ENCODE data around the gene CYTH1.

CYTH1 gene

GRCh38 chr17:78802459-78802858 lies 20.4 kb upstream of the CYTH1 start:
- TF ChIP-seq NFIC (IDR thresholded peaks at IDR 0.05) (no peak), TEAD4 (IDR thresholded peaks at IDR 0.05) (no peak), FOXM1 (IDR thresholded peaks at IDR 0.05; ENCODE audit: borderline replicate concordance, low read depth) (no peak), EGR1 (IDR thresholded peaks at IDR 0.05) (no peak), USF1 (IDR thresholded peaks at IDR 0.05) (no peak), ZBTB7A (IDR thresholded peaks at IDR 0.05; ENCODE audit: low read depth) (no peak), REST (IDR thresholded peaks at IDR 0.05; ENCODE audit: low read depth) (no peak), YY1 (IDR thresholded peaks at IDR 0.05; ENCODE audit: low read depth) (no peak), CEBPB (IDR thresholded peaks at IDR 0.05) (no peak), CREB1 (IDR thresholded peaks at IDR 0.05; ENCODE audit: low read depth) (no peak), MAX (IDR thresholded peaks at IDR 0.05) (no peak), TCF12 (IDR thresholded peaks at IDR 0.05; ENCODE audit: low read depth) (no peak), EP300 (IDR thresholded peaks at IDR 0.05; ENCODE audit: borderline replicate concordance) (no peak), RAD21 (IDR thresholded peaks at IDR 0.05; ENCODE audit: low read depth) (no peak), TAF1 (IDR thresholded peaks at IDR 0.05; ENCODE audit: low read depth) (no peak)

- TF ChIP-seq MAX (IDR thresholded peaks at IDR 0.05) (no peak), CEBPB (IDR thresholded peaks at IDR 0.05) (no peak), RAD21 (IDR thresholded peaks at IDR 0.05; ENCODE audit: low read depth) (no peak), REST (IDR thresholded peaks at IDR 0.05; ENCODE audit: low read depth) (no peak), EGR1 (IDR thresholded peaks at IDR 0.05) (no peak), CREB1 (IDR thresholded peaks at IDR 0.05; ENCODE audit: low read depth) (no peak), EP300 (IDR thresholded peaks at IDR 0.05; ENCODE audit: borderline replicate concordance) (no peak), ZBTB7A (IDR thresholded peaks at IDR 0.05; ENCODE audit: low read depth) (no peak), TEAD4 (IDR thresholded peaks at IDR 0.05) (no peak), YY1 (IDR thresholded peaks at IDR 0.05; ENCODE audit: low read depth) (no peak), TCF12 (IDR thresholded peaks at IDR 0.05; ENCODE audit: low read depth) (no peak), TAF1 (IDR thresholded peaks at IDR 0.05; ENCODE audit: low read depth) (no peak), USF1 (IDR thresholded peaks at IDR 0.05) (no peak), FOXM1 (IDR thresholded peaks at IDR 0.05; ENCODE audit: borderline replicate concordance, low read depth) (no peak), NFIC (IDR thresholded peaks at IDR 0.05) (no peak)
Measured at GRCh38 chr17:78802008-78802407, 19.9 kb upstream of the CYTH1 start.

GRCh38 chr17:78800132-78800931 lies 18.3 kb upstream of the CYTH1 start:
- no peak for TF ChIP-seq TAF1 (IDR thresholded peaks at IDR 0.05; ENCODE audit: low read depth)
- no peak for TF ChIP-seq MAX (IDR thresholded peaks at IDR 0.05)
- no peak for TF ChIP-seq REST (IDR thresholded peaks at IDR 0.05; ENCODE audit: low read depth)
- no peak for TF ChIP-seq CREB1 (IDR thresholded peaks at IDR 0.05; ENCODE audit: low read depth)
- no peak for TF ChIP-seq YY1 (IDR thresholded peaks at IDR 0.05; ENCODE audit: low read depth)
- TF ChIP-seq ZBTB7A (IDR thresholded peaks at IDR 0.05; ENCODE audit: low read depth) = no peak
- TF ChIP-seq CEBPB (IDR thresholded peaks at IDR 0.05) = no peak
- TF ChIP-seq EGR1 (IDR thresholded peaks at IDR 0.05) = no peak
- TF ChIP-seq EP300 (IDR thresholded peaks at IDR 0.05; ENCODE audit: borderline replicate concordance) = no peak
- no peak for TF ChIP-seq RAD21 (IDR thresholded peaks at IDR 0.05; ENCODE audit: low read depth)
- TF ChIP-seq NFIC (IDR thresholded peaks at IDR 0.05) = no peak
- no peak for TF ChIP-seq TEAD4 (IDR thresholded peaks at IDR 0.05)
- no peak for TF ChIP-seq FOXM1 (IDR thresholded peaks at IDR 0.05; ENCODE audit: borderline replicate concordance, low read depth)
- TF ChIP-seq TCF12 (IDR thresholded peaks at IDR 0.05; ENCODE audit: low read depth) = no peak
- TF ChIP-seq USF1 (IDR thresholded peaks at IDR 0.05) = no peak

Measured in Ishikawa (cell line).